Bronchial smooth muscle cell (primary cell): ENCODE results near the gene TBL1X. TPM values are rescaled to one million over a fixed set of nuclear protein-coding genes. Genes with fewer than 3 reads are reported as not detected.

Source experiments
- total RNA-seq: library from RNA; depleted of rRNA; stranded (reverse); fragments of >200 nt; gene quantifications from 2 replicates; pipeline ENCODE4 v1.2.1, GENCODE V29; 2014

The TBL1X gene
- total RNA-seq, result 9.1 and 15.2 TPM in 2 replicates

DNA sequence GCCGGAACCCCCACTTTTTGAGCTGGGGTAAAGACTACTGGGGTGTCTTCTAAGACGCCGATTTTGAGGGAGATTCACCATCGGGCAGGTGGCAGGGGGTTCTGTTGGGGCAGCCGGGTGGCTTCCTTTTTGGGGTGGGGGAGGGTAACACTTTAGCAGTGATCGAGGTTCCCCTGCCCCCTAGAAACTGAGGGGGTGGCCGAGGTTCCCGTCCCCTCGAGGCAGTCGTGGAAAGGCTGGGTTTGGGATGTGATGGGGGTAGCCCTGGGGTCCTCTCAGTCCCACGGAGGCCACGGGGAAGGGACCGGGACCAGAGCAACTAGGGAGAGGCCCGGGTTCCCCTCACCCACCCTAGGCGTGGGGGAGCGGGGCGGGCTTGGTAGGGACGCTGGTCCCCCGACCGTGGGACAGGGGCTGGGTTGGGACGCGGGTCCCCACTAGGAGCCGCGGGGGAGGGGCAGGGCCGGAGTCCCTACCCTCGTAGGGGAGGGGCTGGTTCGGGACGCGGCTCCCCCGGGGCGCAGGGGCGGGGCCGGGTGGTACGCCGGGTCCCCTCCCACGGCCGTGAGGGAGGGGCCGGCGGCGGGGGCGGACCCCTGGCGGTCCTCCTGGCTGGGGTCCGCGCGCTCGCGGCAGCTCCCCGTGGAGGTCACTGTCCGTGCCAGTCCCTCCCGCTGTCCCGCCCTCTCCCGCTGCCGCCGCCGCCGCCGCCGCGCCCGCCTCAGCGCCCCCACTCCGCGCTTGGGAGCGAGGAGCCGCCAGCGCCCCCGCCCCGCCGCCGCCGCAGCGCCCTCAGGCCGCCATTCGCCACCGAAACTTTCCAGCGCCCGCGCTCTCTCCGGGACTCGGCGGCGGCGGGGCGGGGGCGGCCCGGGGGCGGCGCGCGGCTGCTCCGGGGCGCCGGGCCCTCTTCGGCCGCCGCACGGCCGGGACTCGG lies at the start of gene TBL1X:
TSS of gene TBL1X (plus strand) at position 624 of the 937 bp plus-strand sequence. CDS start 188,529 bp downstream, outside the sequence.

DNA sequence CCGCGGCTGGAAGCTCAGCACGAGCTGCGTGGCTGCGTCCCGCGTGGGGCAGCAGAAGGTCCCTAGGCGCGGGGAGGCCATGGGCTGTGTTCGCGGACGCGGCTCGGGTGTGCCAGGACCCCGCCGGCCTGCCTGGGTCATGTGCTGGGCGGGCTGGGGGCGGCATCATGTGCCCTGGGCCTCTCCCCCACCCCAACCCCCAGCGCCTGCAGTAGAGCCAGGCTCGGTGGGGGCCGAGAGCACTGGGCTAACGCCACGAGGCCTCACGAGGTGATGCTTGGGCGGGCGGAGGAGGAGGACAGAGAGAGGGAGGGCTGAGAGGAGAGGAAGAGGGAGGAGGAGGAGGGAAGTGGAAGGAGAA lies 300.9 kb downstream of the TBL1X start, which contains the start of gene GPR143:
TSS of gene GPR143 (minus strand) at position 111 of the 361 bp plus-strand sequence. CDS start at position 81, 30 bp downstream.

DNA sequence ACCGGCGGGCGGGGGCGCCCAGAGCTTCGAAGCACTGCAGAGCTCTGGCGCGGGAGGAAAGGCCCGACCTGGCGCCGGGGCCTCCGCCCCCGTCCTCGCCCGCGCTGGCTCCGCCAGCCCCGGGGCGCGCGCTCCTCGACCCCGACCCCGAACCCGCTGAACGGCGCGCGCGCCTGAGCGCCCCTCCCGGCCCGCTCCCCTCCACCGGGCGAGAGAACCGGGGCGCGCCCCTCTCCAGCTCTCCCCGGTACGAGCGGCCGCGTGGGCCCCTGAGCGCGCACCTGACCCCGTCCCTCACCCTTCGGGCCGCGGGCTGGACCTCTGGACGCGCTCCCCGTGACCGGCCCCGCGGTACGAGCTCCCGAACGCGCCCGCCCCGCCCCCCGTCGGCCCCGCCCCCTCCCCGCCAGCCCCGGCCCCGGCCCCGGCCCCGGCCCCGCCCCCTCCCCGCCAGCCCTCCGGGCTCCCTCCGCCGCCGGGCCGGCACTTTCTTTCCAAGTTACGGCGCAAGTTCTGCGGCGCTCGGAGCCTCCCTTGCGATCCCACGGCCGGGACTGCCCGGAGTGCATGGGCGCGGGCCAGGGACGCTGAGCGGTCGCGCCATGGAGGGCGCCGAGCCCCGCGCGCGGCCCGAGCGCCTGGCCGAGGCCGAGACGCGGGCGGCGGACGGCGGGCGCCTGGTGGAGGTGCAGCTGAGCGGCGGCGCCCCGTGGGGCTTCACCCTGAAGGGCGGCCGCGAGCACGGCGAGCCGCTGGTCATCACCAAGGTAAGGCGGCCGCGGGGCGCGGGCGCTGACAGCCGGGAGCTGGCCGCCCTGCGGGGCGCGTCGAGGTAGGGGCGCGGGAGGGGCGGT lies 321.3 kb downstream of the TBL1X start, which contains the start of gene SHROOM2:
TSS of gene SHROOM2 (plus strand) at position 486 of the 854 bp plus-strand sequence. CDS start at position 603, 117 bp downstream.

